ENCODE data around the gene MROH9.

GRCh38 chr1:170993717-170994116, 58.4 kb downstream of the MROH9 start:
- TF ChIP-seq POLR2AphosphoS5 (IDR thresholded peaks at IDR 0.05; ENCODE audit: borderline replicate concordance, low read depth, low read length) (no peak), EZH2 (IDR thresholded peaks at IDR 0.05) (no peak), FOXP2 (optimal IDR thresholded peaks at IDR 0.05; ENCODE audit: control extremely low read depth, extremely low read length, insufficient read depth) (no peak)

Measured in SK-N-MC (cell line).